Left ventricle myocardium superior (tissue), 1 donor: ENCODE data around the gene MRPL2. TPM values are rescaled to one million over a fixed set of nuclear protein-coding genes. Genes with fewer than 3 reads are reported as not detected.

Experiments used
- ATAC-seq: fragments of 200-7000 bp; cut with Tn5 transposase; one replicate; pipeline ENCODE4 v1.9.1; 2020; ENCODE audit warnings: mild to moderate bottlenecking, moderate library complexity
- DNase-seq: peaks from one replicate; pipeline ENCODE4 v3.0.0-alpha.2; 2020
- intact Hi-C: fragments of 100-400 bp; cut with micrococcal nuclease; formaldehyde crosslinking; loops from one replicate; pipeline ENCODE4 v1.11.0; 2022
- total RNA-seq: library from RNA; stranded (reverse); fragmentation: NEBNext Ultra II Directional; extraction: Animal tissue kit (Norgen Biotek cat#: 25700); gene quantifications from one replicate; pipeline ENCODE4 v1.2.1, GENCODE V29; 2021
- donor health status: DM: no; HTN: yes; CAD: no; lungs with severe emphysema.

MRPL2 gene
- total RNA-seq, 1 donor from 2014 or later = 116 TPM

GRCh38 chr6:43033496-43034189, 25.6 kb downstream of the MRPL2 start:
- ATAC-seq (no peak), DNase-seq (no peak)
- intact Hi-C loops = no loop called here

DNA sequence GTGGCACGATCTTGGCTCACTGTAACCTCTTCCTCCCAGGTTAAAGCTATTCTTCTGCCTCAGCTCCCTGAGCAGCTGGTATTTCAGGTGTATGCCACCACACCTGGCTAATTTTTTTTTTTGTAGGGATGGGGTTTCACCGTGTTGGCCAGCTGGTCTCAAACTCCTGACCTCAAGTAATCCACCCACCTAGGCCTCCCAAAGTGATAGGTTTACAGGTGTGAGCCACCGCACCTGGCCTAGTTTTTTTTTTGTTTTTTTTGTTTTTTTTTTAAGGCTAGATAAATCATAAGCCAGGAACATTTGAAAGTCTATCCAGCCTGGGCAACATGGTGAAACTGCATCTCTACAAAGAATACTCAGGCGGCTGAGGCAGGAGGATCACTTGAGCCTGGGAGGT, 26.9 kb downstream of the MRPL2 start:
- ATAC-seq (no peak), DNase-seq (no peak)
- intact Hi-C loops = no loop called here

GRCh38 chr6:43029120-43029519, 30.1 kb downstream of the MRPL2 start:
- peak; percentile 6 for DNase-seq
- ATAC-seq = no peak
- intact Hi-C loops = no loop called here

- intact Hi-C loops = no loop called here
- no peak for ATAC-seq
- peak; percentile 11 for DNase-seq
These were observed 32.9 kb downstream of the MRPL2 start for GRCh38 chr6:43026365-43026764.

DNA sequence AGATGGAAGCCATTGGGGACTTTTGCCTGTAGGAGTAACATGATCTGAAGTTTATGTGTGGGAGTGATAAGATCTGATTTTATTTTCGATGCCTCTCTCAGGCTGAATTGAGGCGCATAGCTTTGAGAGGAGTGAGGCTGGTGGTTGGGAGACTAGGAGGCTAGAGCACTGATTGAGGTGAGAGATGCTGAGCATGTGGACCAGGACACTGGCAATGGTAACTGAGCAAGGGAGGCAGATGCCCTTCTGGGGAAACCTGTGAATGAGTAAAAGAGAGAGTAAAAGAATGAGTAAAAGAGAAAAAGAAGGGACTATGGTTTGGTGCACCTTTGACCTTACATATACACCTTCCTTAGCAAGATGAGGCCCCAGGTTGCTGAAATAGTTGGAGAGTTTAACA, 34.8 kb downstream of the MRPL2 start:
- no peak for ATAC-seq
- intact Hi-C loops = no loop called here
- DNase-seq = peak; percentile 0

GRCh38 chr6:43021270-43022047, 37.8 kb downstream of the MRPL2 start, which contains the start of gene RRP36:
TSS of gene RRP36 (plus strand) at chr6:43021623. CDS start at chr6:43021655, 32 bp downstream.
- intact Hi-C loops = no loop called here
- DNase-seq = peak; percentile 91
- ATAC-seq = peak; percentile 77

DNA sequence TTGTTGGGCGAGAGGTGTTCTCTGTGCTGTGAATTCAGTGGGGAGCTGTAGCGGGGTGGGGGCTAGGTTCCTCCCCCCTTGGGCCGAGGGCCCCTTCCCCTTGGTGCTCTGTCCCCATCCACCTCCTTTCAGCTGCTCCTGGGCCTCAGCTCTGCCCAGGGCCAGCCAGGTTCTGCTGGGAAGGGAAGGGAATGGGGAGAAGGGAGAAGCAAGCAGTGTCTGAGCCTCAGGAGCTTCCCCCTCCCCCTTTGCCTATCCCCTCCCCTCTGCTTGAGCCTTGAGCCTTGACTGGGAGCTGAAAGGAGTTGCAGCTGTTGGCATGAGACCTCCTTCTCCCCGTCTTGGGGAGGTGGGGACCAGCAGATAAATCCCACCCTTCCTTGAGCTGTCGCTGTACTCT, 38.4 kb downstream of the MRPL2 start:
- peak; percentile 18 for DNase-seq
- intact Hi-C loops = no loop called here
- ATAC-seq = no peak

DNA sequence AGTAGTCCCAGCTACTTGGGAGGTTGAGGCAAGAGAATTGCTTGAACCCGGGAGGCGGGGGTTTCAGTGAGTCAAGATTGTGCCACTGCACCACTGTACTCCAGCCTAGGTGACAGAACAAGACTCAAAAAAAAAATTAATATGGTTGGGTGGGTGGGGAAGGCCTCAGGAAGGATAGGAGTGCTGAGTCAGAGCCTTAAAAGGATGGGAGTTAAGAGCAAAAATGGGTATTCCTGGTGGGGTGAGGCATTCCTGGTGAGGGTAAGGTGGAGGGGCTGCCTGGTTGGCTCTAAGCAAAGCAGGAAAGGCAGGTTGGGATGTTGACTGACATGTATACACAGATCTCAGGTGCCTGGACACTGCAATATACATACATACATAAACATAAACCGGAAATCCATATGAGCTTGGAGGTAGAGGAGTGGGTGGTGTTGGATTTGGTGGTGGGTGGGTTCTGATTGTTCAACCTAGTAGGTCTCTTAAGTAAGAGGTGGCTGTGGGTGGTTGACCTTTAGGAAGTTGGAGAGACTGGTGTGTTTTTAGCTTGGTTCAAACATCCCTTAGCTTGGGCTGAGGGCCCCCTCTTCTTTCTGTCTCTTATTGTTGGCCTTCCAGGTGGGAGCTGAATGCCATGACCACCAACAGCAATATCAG, 39.1 kb downstream of the MRPL2 start:
- intact Hi-C loops = no loop called here
- DNase-seq (no peak), ATAC-seq (no peak)

DNA sequence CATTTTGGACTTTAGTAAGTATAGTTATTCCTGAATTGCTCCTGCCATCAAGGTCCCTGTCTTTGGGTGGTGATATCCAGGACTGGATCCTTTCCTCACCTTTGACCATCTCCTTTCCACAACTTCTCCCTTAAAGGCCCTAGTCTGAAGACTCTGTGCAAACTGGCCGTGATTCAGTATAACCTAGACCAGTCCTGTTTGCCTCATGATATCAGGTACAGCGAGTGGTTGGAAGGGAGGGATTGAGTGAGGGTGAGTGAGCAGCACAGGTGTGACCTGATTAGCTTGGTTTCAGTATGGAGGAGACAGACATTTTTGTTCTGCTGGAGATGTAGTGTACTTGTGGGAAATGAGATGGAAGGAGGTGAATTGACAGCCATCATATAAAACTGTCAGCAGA, 40.1 kb downstream of the MRPL2 start:
- ATAC-seq (no peak), DNase-seq (no peak)
- intact Hi-C loops = no loop called here

DNA sequence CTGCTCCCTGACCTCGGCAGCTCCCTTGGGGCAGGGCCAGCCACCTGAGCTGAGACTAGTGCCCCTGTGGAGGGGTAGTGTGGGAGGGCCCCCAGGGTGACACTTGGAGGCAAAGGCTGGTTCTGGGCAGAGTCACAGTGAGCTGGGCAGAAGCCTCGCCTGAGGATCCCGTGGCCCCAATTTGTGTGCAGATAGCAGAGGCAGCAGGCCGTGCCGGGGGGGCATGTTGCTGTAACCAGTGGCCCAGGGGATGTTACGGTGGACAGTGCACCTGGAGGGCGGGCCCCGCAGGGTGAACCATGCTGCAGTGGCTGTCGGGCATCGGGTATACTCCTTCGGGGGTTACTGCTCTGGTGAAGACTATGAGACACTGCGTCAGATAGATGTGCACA, 42.3 kb downstream of the MRPL2 start:
- peak; percentile 16 for ATAC-seq
- intact Hi-C loops = no loop called here
- DNase-seq = peak; percentile 69

DNA sequence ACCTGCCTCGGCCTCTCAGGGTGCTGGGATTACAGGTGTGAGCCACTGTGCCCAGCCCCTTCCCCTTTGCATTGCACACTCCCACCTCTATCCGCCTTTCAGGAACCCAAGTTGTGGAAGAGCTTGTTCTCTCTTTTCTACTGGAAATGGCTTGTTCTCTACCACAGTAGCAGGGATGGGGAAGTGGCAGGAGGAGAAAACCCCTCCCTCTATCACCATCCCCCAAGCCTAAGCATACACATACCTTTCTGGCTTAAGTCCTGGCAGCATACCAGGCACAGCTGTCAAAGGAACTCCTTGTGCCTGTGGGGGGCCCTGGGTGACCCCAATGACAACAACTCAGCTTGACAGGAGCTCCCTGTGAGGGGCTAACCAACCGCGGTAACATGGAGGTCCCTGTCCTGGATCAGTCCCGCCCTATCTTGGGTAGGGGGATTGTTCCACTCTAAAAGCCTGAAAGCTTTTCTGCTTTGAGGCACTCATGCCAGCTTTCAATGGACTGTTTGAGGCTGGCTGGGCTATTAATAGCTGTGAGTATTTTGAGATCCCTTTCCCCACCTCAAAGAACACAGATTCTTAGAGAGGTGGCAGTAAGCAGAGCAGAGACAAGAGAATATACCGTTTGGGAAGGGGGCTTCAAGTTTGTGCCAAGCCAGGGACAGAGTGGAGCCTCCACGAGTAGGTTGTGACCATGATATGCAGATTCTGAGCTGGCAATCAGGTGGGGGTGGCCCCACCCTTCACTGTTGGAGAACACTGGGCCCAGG, 42.9 kb downstream of the MRPL2 start:
- intact Hi-C loops = no loop called here
- peak; percentile 34 for ATAC-seq
- DNase-seq = peak; percentile 54

DNA sequence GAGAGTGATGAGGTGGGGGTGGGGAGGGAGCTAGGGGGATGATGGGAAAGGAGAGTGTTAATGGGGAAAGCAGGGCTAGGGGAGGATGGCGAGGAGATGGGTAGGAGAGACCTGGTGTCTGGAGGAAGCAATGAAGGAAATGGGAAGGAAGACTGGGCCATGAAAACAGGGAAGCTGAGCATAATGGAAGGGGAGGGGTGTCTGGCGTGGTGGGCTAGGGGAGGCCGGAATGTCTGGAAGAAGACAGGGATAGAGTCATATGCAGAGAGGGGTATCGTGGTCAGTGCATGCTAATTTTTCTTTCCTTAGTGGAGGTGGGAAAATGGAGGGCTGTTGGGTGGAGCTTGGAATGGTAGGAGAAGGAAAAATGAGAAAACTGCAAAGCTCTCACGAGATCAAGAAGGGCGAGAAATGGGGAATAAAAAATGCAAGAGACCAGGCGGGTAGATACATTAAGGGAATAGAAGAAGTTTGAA, 44.8 kb downstream of the MRPL2 start:
- intact Hi-C loops = no loop called here
- DNase-seq (no peak), ATAC-seq (no peak)

DNA sequence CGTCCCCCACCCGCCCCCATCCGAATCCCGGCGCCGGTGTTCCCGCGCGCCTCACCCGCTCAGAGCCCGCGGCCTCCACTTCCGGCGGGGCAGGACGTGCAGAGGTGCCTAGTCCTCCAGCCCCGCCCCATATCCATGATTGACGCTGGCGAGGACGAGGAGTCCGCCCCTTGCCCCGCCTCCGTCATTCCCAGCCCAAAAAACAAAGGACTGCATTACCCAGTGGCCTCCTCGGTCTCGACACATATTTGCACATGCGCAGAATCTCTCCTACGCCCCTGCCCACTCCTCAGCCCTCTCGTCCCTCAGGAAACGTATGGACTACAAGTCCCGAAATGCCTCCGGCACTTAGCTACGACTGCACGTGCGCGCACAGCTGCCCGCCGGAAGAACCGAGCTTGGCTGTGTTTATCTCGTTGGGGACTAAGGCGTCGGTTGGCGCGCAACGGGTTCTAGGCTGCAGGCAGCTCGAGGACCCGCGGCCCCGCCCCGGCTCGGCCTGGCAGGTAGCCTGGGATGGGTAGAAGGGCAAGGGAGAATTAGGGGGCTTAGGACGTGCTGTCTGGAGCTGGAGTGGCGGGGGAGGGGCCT, 45.3 kb downstream of the MRPL2 start, which contains the start of the genes KLHDC3 and MEA1:
Gene KLHDC3 (plus strand): TSS at position 407 of the 591 bp plus-strand sequence. CDS start 2,944 bp downstream, outside the sequence.
Gene MEA1 (minus strand): TSS at position 104 of the 591 bp plus-strand sequence. CDS start 133 bp downstream, outside the sequence.
- intact Hi-C loops = no loop called here
- DNase-seq (peak; percentile 98), ATAC-seq (peak; percentile 90)

GRCh38 chr6:43013097-43013842, 46.0 kb downstream of the MRPL2 start:
- intact Hi-C loops = no loop called here
- no peak for ATAC-seq

GRCh38 chr6:43012364-43012763, 46.9 kb downstream of the MRPL2 start:
- DNase-seq = no peak
- intact Hi-C loops = no loop called here
- ATAC-seq = no peak

More at GRCh38 chr6:43013097-43013842, 46.0 kb downstream of the MRPL2 start:
- no peak for DNase-seq

GRCh38 chr6:43011207-43011606, 48.0 kb downstream of the MRPL2 start:
- no peak for DNase-seq
- intact Hi-C loops = no loop called here
- no peak for ATAC-seq

GRCh38 chr6:43009124-43009523, 50.1 kb downstream of the MRPL2 start:
- intact Hi-C loops = no loop called here
- peak; percentile 69 for DNase-seq
- peak; percentile 21 for ATAC-seq

GRCh38 chr6:43007126-43007525, 52.1 kb downstream of the MRPL2 start:
- intact Hi-C loops = no loop called here
- no peak for ATAC-seq
- no peak for DNase-seq
